HG03139 (cell line): ENCODE results near the gene CD247.
A peak's percentile ranks its signal among the peaks of the same experiment; 100 is the strongest.

Experiments used
- ATAC-seq: cut with Tn5 transposase; IDR thresholded peaks from one replicate; pipeline ENCODE4 v1.9.1; 2021; ENCODE audit not compliant: unreplicated experiment

CD247 gene

DNA sequence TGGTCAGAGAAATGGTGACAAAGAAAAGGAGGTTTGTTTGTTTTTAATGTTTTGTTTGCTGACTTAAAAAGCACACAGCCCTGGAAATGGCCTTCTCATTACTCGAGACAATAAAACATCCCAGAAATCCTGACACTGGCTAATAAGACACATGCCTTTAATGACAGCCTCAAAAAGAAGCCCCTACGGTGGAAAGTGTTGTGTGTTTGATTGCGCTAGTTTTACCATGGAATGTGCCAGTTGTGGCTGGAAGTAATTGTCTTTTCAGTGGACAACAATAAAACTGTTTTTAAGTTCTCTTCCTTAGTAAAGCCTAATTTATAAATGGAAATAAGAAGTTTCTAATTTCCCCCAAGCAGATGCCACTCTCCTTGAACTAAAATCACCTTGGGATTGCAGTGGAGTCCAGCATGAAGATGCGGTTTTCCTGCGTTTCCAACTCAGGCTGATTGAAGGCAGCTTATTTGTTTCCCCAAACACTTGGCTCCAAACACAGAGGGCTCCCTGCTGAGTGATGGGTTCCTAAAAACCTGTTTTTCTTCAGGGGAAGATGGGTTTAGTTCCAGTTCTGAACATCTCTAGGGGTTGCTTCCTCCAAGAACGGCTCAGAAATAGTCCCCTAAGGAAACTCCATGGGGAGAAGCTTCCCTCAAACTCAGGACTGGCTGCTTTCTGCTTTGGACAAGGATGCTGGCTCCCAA lies 54.3 kb downstream of the CD247 start:
- ATAC-seq = no peak

DNA sequence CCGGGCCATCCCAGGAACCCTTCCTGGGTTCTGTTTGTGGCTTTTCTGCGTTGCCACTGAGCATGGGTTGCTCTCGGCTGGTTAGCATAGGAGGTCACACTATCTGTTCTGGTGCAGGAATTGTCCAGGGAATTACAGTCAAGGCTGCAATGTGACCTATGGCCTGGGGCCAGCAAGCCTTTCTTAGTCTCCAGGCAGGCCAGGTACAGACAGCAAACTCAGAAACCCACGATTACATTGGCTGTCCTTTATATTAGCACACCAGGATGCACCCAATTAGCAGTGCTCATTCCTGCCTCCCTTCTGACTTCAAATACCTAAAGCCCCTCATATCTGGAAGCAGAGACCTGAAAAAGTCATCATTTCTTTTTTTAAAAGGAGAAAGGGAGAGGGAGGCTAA lies 55.2 kb downstream of the CD247 start:
- ATAC-seq = no peak

DNA sequence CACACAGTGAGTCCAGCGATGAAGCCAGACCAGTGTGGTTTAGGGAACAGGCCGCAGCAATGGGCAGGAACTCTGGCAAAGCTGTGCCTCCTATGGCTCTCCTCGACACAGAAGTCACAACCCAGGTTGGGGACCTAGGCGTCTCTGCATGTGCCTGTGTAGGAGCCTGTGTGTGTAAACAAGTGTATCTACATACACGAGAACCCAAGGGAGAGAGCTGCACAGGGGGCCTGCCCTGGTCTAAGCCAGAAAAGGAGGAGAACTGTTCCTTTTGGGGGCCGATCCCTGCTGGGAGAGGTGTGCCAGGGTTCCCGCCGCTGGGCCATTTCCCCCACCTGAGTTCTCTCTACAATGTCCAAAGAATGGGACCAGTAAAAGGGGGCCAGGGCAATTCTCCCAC lies 56.0 kb downstream of the CD247 start:
- ATAC-seq = no peak

DNA sequence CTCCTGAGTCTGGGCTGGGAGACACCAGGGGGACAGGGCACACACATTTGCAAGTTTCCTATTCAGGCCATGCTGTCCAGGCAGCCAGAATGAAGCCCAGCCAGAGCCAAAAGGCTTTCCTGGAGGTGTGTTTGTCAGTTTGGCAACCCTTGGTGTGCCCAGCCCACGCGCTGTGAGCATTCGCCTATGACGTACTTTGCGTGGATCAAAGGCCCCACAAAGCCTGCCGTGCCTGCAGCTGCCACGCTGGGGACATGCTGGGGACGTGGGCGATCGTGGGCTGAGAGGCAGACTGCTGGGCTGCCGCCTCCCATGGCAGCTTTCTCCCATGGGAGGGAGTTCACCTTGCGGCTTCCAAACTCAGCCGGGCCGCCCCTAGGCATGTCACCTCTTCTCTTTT lies 57.5 kb downstream of the CD247 start:
- no peak for ATAC-seq

DNA sequence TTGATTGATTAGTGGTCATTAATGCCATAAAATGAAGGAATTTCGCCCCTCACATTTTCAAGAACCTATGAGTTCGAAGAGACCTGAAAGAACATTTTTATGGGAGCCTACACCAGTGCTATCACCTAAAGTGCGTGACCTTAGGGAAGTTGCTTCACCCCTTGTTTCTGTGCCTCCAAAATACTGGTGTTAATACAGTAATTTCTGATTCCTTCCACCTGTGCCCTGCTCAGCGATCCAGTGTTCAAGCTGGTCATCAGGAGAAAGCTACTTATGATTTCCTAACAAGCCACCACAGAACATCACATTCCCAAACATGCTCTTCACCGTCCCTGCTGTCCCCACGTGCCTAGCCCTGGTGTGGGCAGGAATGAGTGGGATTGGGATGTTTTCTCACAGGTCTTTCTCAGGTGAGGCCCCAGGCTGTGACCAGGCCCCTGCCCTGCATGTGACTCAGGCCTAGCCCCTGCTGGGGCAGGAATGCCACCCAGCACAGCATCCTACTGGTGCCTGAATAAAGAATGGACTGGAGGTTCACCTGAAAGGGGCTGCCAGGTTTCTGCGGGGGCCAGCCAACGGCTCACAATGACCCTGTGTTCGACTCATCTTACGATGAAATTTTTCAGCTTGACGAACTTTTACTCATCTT lies 60.3 kb downstream of the CD247 start:
- no peak for ATAC-seq

DNA sequence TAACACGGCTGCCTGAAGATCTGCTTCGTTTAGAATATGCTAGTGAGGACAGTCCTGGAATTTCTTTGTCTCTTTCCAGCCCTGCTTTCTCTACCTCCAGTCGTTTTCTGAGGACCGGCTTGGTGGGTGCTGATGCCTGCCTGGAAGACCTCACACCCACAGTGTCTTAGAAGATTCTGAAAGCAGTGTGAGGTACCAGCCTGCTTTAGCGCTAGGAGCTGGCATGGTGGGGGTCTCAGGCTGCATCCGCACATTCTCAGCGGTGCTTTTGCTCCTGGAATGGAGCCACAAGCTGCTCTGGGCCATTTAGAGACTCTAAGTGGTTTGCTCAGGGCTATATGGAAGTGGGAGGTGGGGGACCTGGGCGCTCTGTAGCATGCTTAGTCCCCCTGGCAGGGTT lies 61.4 kb downstream of the CD247 start:
- no peak for ATAC-seq

DNA sequence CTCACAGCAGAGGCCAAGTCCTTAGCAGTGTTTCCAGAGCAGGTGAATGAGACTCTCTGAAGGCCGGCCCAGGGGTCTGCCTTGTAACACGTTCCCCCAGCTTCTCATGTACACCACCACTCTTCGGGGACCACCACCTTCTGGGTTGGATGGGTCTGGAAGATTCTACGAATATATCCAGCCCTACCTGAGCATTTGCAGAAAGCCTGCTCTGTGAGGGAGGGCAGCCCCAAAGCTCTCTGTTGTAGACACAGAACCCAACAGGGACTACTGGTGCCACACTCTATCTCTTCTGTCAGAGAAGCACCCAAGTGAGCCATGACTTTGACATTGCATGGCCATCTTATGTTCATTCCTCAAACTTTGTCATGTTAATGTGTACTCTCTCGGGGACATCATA lies 61.8 kb downstream of the CD247 start:
- no peak for ATAC-seq

DNA sequence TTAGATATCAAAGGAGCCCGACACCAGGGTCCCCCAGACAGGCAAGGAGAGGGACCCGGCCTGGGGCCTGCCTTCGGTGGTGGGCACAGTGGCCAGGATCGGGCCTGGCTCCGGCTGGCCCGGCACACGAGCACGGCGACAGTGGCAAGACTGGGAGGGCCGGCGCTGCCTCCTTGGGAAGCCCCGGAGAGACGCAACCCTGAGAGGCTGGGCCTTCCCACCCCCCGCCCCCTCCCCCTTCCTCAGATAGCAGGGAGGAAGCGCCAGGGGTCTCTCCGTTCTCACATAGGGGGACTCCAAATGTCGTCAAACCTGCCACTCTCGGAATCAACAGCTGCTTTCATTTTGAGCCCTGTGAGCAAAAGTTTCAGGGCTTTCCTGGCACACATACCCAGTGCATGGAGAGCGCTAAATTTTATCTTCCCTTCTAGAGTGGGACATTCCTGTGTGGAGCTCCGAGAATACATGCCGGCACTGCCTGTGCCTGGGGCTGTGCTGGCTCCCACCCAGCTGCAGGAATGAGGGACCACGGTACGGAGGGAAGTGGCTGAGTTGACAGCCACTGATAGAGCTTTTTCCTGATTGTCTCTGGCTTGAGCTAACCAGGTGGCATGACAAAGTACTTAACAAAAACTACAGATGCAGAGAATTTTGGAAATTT lies 62.4 kb downstream of the CD247 start:
- ATAC-seq = peak; percentile 27

DNA sequence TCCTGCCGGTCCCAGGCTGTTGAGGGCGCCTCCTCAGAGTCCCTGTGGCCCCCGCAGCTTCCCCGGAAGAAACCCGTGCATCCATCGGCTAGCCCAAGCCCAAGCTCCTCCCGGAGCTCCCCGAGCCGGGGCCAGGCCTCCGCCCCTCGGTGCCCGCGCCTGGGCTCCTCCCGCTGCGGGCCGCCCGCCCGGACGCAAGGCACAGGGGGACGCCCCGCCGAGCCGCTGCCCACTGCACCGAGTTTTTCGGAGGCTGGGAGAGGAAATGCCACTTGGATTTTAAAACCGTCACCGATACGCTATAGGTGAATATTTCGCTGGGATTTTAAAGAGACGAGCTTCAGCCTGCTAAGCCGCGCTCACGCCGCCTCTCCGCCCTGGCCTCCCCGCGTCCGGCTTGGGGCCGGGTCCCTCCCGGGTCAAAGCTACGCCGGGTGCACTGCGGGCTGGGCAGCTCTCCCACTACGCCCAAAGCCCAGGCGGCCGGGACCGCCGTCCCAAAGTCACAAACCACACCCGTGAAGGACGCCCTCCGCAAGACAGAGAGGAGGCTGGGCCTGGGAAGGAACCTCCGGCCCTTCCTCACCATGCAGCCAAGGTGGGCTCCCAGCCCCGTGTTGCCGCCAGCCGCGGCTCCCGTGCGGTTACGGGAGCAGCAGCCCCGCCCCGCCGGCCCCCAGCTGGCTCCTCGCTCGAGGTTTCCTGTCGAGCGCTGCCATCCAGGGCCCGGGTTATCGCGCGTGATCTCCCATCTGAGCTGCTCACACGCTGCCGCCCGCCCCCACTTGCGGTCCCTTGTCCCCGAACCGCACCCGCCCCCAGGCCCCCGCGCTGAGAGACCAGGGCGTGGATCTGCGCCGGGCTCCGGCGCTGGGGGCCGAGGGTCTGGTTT lies 63.2 kb downstream of the CD247 start:
- peak; percentile 49 for ATAC-seq

DNA sequence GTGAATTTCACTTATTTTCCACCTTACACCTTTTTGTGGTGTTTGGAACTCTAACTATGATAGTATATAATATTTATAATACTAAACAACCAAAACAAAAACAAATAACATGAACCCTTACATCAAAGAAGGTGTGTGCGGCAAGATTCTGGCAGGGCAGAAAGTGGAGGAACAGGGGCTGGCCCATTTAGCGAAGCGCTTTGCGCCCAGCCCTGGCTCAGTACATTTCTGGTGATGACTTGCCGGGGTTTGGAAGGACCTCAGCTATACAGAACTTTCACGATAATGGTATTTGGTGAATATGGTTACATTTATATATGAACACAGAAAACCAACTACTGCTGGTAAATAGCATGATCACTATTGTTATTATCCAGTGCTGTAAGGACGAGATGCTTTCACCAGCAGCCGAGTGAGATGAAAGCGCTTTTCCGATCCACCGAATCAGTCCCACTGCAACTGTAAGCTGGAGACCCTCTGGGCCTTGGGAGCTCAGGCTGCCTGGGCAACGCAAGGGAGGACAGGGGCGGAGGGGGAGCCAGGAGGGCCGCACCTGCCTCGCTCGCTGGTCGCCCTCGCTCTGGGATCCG lies 63.9 kb downstream of the CD247 start:
- peak; percentile 6 for ATAC-seq

DNA sequence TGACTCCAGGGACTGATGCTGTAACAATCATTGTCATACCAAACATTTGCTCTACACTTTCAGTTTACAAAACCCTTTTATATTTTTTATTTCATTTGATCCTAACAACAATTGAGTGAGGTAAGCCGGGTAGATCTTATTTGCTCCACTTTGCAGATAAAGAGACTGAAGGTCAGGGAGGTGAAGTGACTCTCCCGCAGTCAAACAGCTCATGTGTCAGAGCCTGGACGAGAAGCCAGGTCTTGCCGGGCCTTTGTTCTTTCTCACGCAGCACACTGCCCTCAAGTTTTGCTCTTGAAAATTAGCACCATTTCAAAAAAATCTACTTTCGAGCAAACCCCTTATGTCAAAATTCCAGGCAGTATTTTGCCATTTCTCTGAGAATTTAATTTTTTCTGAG lies 65.2 kb downstream of the CD247 start:
- ATAC-seq = no peak

DNA sequence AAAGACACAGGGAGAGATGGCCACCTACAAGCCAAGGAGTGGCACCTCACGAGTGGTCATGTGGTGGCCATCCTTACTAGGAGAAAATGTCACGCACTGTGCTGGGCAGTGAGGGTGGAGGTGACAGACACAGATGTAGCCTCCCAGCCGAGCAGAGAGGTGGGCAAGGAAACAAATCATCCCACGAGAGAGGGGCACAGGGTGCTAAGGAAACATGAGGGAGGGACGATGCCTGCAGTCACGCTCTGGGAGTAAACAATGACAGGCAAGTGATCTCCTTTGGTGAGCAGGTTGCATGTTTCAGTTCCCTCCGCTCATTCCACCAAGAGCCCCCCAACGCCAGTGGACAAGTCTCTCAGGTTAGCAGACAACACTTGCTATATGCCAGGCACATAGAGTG lies 65.8 kb downstream of the CD247 start:
- no peak for ATAC-seq

DNA sequence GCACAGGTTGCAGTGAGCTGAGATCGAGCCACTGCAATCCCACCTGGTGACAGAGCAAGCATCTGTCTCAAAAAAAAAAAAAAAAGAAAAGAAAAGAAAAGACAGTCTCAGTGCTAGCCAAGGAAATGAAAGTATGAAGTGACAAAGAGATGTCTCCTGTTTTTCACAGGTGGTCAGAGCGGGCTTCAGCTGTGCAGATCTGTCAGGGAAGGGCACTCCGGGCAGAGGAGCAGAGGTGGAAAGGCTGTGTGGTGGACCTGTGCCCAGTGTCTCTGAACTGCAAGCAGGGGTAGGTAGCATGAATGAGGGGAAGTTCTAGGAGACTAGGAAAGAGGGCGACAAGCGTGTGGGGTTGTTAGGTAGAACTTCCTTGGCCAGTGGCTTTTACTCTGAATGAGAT lies 67.5 kb downstream of the CD247 start:
- ATAC-seq = no peak

DNA sequence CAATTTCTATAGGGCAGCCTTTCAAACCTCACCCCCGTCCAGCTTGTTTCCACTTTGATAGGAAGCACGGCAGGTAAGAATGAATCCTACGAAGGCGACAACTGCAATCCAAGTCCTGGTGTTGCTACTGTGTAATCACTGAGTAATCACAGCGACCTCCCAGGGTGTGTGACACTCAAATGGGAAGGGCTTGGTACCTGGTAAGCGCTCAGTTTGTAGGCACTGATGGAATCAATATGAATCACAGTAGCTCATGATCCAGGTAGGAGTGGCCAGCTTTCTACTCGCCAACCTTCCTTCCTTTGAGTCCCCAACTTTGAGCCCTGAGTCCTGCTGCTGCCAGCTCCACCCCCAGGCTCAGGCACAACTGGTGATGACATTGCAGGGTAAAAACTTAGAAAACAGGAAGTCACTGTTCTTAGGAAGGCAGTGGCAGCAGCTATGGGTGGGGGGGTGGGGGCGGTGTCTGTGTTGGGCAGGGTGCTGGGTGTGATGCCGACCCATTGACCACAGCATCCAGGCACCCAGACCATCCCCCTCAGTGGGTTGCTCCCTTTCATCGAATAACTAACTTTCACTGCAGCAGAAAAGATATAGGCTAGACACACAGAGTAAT lies 70.7 kb downstream of the CD247 start:
- ATAC-seq = peak; percentile 72

DNA sequence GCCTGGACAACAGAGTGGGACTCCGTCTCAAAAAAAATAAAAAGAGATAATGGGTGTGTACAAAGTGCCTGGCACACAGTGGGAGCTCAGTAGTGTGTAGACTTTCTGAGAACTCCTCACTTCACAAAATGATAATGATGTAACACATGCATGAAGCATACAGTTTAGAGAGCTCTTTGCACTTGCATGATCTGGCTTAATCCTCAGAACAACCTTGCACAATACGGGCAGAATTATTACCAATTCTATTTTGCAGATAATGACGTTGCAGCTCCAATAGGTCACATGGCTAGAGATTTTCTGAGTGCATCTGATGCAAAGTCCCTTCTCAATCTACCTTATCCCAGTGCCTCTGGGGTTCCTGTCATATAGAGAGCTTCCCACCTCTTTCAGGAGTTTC lies 71.4 kb downstream of the CD247 start:
- no peak for ATAC-seq

DNA sequence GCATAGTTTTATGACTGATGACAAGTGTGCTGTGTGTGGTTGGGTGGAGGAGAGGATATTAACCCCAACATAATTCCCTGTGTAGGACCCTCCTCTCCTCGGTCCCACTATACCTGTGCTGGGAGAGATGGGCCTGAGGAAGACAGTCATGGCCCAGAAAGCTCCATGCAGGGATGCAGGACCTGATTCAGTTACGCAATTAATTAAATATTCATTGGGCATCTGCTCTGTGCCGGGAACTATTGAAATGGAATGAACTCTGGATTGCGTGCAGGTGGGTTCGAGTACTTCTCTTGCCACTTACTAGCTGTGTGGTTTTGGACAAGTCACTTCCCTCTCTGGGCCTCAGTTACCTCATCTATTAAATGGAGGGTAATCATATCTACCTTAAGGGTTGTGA lies 74.6 kb downstream of the CD247 start:
- no peak for ATAC-seq

DNA sequence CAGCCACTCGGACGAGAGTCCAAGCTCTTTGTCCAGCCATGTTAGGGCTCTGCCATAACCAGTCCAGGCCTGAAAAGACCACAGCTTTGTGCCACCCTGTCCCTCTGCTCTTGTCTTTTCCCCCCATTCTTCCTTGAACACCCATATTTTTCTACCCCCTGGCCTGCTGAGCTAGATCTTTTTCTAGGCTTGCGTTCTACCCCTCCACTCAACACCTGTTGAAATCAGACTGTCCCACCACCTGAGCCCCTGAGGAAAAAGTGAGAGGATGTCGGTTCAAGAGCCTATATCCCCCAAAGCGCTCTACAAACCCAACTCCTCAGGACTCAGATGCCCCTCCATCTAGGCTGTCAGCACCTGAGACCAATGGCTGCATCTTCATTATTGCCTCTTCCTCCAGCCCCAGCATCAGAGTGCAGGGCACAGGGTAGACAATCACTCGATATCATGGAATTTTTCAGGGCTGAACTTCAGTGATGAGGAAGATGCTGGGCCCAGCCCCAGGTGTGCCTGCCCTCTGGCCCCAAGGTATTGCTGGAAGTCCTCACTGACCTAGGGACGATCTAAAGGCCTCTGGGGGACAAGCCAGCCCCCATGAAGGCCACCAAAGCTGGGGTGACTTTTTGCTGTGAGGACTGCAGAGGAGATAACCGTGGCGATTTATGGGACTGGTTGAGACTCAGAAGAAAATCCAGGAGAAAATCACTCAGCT lies 75.3 kb downstream of the CD247 start:
- ATAC-seq = no peak

DNA sequence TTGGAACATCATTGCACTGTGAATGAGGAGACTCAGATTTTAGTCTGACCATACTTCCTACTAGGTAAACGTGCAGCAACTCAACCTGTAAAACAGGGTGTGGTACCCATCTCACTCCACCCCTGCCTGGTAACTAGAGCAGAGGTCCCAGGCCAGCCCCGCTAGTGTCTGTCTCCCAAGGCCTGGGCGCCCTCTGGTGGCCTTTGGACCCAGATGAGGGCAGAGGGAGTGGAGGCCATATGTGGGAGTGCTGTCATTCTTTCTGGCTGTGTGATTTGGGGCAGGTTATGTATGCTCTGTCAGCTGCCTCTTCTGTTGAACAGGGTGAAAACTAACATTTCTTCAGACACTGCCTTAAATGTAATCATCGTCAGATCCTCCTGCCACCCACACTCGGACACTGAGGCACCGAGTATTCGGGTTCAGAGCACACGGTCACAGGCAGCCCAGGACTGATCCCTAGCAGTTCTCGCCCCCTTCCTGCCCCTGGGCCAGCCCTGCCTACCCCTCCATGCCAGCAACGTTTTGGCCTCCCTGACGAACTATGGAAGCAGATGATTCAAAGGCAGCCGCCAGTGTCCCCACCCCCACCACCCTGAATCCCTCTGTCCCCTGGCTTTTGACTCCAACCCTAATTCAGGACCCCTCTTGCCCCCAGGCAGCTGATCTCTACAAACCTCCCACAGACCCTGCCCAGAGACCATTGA lies 76.0 kb downstream of the CD247 start:
- peak; percentile 91 for ATAC-seq

DNA sequence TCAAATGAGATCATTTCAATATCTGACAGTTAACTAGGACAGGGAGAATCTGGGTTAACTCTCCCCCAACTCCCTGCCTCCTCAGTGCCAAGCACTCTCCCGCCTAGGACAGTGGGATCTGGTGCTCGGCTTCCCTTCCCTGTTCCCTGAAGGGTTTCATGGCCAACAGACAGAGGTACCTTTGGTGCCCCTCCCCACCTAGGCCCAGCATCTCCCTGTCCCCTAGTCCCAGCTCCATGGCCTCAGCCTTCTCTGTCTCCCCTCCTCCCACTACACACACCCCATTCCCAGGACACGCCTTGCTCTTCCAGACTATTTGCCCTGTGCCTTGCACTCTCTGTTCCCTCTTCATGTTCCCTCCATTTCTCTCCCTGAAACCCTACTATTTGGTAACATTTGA lies 77.1 kb downstream of the CD247 start:
- no peak for ATAC-seq
